Activated CD8-positive, alpha-beta T cell treated with anti-CD3 and anti-CD28 coated beads, Interleukin-2, amount 10 ng/mL, durations not matched to agents 7 days and 5 days (primary cell): Measurements from ENCODE around the gene ACER1. TPM values are rescaled to one million over a fixed set of nuclear protein-coding genes. Genes with fewer than 3 reads are reported as not detected.

Experiments
- ATAC-seq: fragments of 150-1000 bp; cut with Tn5 transposase; one replicate; pipeline ENCODE4 v1.10.0; 2021; ENCODE audit warnings: moderate library complexity
- CTCF ChIA-PET: fragments of 350-600 bp; sonication (Branson Sonifier 250); formaldehyde crosslinking; loops from one replicate; lab custom pipeline; 2021; ENCODE audit warnings: antibody characterized with exemption; lab: Charles Lee
- POLR2A ChIA-PET: fragments of 350-600 bp; sonication (Branson Sonifier 250); formaldehyde crosslinking; loops from one replicate; lab custom pipeline; 2021; ENCODE audit warnings: antibody characterized with exemption; lab: Charles Lee
- DNase-seq: peaks from one replicate; pipeline ENCODE4 v3.0.0-alpha.2; 2020
- H3K27ac Mint-ChIP-seq: one replicate; pipeline ENCODE4 v1.8.0; 2021; ENCODE audit warnings: mild to moderate bottlenecking, mixed read lengths
- H3K27me3 Mint-ChIP-seq: one replicate; pipeline ENCODE4 v1.8.0; 2021; ENCODE audit warnings: low read depth, mixed read lengths
- H3K36me3 Mint-ChIP-seq: one replicate; pipeline ENCODE4 v1.8.0; 2021; ENCODE audit warnings: low read depth, mixed read lengths
- H3K4me1 Mint-ChIP-seq: one replicate; pipeline ENCODE4 v1.8.0; 2021; ENCODE audit warnings: low read depth, mixed read lengths
- H3K4me3 Mint-ChIP-seq: one replicate; pipeline ENCODE4 v1.8.0; 2021; ENCODE audit warnings: mild to moderate bottlenecking, mixed read lengths
- H3K9me3 Mint-ChIP-seq: one replicate; pipeline ENCODE4 v1.8.0; 2022; ENCODE audit warnings: mixed read lengths; ENCODE audit not compliant: insufficient read depth
- total RNA-seq, 2 experiments: library from RNA; stranded (reverse); gene quantifications; one replicate each; pipeline ENCODE4 v1.2.3, GENCODE V29; 2021

The ACER1 gene
- total RNA-seq, 2 experiments from 2014 or later = 0.26 to 0.29 TPM

DNA sequence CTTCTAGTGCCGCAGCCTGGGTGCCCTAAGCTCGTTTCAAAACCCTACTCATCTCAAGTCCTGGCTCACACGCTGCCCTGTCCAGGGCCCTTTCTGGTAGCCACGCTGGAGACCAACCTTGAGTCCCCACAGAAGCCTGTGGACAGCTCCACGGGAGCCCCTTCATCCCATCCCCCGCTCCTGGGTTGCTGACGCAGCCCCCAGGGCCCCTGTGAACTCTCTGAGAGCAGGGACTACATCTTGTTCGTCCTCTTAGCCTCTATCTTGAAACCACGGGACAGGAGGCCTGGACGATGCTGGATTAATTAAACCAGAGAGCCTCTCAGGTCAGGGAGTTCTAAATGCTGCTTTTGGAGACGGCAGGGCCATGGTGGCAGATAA is 61.0 kb downstream of the ACER1 start:
- Mint-ChIP-seq H3K36me3 (peaks cover 23% of the 10 kb centered on the region), H3K27me3 (no peaks in the 10 kb centered on the region), H3K4me3 (no peak overlapping the region), H3K9me3 (no peaks in the 10 kb centered on the region), H3K27ac (no peak overlapping the region), H3K4me1 (peaks cover 23% of the 10 kb centered on the region)
- ATAC-seq (no peak), DNase-seq (no peak)
- POLR2A ChIA-PET = no interaction called here
- CTCF ChIA-PET = no interaction called here

DNA sequence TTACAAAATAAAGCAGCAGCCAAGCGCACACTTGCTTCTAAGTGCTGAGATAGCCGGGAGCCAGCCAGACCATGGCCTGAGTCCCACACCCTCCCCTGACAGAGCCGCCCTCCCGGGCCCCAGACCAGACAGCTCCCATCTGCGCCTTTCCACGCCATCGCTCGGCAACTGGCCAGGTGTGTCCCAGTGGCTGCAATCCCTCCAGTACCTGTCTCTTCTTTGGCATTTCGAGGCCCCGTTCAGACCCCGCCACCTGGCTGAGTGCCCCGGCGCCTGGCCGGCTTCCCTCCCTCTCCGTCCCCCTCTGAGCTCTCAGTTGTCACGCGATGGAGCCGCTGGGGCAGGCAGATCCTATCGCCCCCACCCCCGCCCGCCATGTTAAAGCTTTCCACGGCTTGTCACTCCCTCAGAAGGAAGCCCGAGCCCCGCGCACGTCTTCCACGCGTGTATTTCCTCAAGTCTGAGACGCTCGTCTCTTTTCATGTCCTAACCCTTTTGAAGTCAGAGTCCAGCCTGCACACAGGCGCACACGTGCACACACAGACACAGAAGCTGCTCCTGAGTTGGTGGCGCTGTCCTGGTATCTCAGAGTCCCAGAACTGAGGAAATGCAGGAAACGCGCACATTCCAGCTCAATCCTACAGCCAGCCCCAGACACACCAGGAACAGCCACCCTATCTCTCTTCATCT is 61.5 kb downstream of the ACER1 start:
- ChIA-PET CTCF (interaction anchor here (1.5 kb wide), 1 partner anchor 11 kb away, joined by 6 read pairs; no protein-coding TSS in a partner anchor), POLR2A (no interaction called here)
- Mint-ChIP-seq H3K9me3 (no peaks in the 10 kb centered on the region), H3K4me3 (no peak overlapping the region), H3K27ac (no peak overlapping the region), H3K36me3 (peaks cover 25% of the 10 kb centered on the region), H3K4me1 (peaks cover 17% of the 10 kb centered on the region), H3K27me3 (no peaks in the 10 kb centered on the region)
- DNase-seq (no peak), ATAC-seq (no peak)

DNA sequence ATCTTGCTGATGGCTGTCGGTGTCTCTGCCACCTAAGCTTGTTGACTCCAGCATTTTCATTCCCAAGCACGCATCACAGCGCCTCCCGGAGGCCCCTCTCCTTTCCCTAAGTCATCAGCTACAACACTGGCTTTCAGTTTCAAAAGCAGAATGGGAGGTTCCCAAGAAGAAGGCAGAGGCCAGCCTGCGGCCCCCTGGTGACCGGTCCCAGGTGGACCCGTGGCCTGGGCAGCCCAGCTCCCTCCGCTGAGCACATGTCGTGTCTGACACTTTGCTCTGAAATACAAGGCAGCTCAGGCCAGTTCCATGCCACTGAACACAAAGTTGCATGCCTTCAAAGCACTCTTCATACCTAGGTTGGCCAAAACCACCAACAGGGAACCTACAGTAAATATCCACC is 62.2 kb downstream of the ACER1 start:
- peaks cover 11% of the 10 kb centered on the region for H3K4me1 Mint-ChIP-seq
- POLR2A ChIA-PET = no interaction called here

DNA sequence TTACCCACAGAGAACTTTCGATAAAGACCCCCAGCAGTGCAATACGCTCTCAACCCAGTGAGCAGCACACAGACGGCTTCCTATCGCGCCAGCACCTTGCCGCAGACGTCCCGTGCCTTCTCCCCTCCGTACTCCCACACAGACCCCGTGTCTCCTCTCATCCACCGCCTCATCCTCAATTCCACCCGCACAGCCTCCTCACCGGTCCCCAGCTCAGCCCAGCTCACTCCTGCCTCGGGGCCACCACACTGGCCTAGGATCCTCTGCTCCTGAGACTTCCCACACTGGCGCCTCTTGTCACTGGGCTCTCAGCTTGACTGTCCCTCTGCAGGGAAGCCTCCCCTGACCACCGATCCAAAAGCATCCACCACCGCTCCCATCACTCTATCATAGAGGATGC is 62.6 kb downstream of the ACER1 start:
- Mint-ChIP-seq H3K4me1 (peaks cover 7% of the 10 kb centered on the region), H3K27ac (peak overlapping the region; percentile 55), H3K36me3 (peaks cover 28% of the 10 kb centered on the region), H3K27me3 (no peaks in the 10 kb centered on the region), H3K9me3 (no peaks in the 10 kb centered on the region), H3K4me3 (no peak overlapping the region)
- CTCF ChIA-PET = interaction anchor here (1.3 to 1.5 kb wide), 2 partner anchors 10 to 52 kb away, joined by 5 to 6 read pairs; no protein-coding TSS in a partner anchor
- DNase-seq (no peak), ATAC-seq (no peak)
- POLR2A ChIA-PET = no interaction called here

More for the DNA sequence above, 62.2 kb downstream of the ACER1 start:
- CTCF ChIA-PET = interaction anchor here (1.5 kb wide), 1 partner anchor 10 kb away, joined by 6 read pairs; no protein-coding TSS in a partner anchor
- no peak for ATAC-seq
- H3K4me3 Mint-ChIP-seq = no peak overlapping the region
- H3K36me3 Mint-ChIP-seq = peaks cover 28% of the 10 kb centered on the region
- no peaks in the 10 kb centered on the region for H3K27me3 Mint-ChIP-seq
- H3K9me3 Mint-ChIP-seq = no peaks in the 10 kb centered on the region
- DNase-seq = no peak
- H3K27ac Mint-ChIP-seq = peak overlapping the region; percentile 55

DNA sequence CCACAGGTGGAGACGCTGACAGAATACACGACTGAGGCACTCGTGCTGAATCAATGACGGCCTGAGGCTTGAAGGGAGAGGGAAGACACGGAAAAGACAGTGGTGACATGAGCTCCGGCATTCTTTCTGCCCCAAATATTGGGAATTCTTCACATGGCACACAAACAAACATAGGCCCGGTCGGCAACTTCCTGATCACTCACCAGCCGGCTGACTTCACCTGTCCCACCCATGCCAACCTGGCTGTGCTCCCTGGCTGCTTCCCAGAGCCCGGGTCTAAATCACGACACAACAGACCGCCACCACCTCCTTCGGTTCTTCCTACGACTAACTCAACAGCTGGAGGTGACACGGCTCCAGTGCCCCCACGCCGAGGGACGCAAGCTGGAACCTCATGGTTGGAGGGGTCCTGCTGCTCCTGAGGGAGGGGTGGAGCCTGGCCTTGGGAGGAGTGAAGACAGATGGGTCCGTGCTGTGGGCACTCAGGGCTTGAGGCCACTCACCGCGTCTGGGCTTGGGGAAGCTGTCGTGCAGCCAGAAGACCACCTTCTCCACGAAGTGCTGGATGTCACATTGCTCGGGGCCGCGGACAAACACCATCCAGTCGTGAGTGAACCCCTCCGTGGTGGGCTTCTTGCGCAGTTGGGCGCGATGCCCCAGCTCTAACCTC is 63.2 kb downstream of the ACER1 start:
- H3K27ac Mint-ChIP-seq = no peak overlapping the region
- H3K4me1 Mint-ChIP-seq = peaks cover 3% of the 10 kb centered on the region
- H3K9me3 Mint-ChIP-seq = no peaks in the 10 kb centered on the region
- POLR2A ChIA-PET = interaction anchor here (0.6 kb wide), 1 partner anchor 68 kb away, joined by 3 read pairs; no protein-coding TSS in a partner anchor
- H3K36me3 Mint-ChIP-seq = peaks cover 29% of the 10 kb centered on the region
- CTCF ChIA-PET = interaction anchor here (1.3 to 1.5 kb wide), 2 partner anchors 9 to 52 kb away, joined by 5 to 6 read pairs; no protein-coding TSS in a partner anchor
- ATAC-seq (no peak), DNase-seq (no peak)
- H3K4me3 Mint-ChIP-seq = no peak overlapping the region
- no peaks in the 10 kb centered on the region for H3K27me3 Mint-ChIP-seq

DNA sequence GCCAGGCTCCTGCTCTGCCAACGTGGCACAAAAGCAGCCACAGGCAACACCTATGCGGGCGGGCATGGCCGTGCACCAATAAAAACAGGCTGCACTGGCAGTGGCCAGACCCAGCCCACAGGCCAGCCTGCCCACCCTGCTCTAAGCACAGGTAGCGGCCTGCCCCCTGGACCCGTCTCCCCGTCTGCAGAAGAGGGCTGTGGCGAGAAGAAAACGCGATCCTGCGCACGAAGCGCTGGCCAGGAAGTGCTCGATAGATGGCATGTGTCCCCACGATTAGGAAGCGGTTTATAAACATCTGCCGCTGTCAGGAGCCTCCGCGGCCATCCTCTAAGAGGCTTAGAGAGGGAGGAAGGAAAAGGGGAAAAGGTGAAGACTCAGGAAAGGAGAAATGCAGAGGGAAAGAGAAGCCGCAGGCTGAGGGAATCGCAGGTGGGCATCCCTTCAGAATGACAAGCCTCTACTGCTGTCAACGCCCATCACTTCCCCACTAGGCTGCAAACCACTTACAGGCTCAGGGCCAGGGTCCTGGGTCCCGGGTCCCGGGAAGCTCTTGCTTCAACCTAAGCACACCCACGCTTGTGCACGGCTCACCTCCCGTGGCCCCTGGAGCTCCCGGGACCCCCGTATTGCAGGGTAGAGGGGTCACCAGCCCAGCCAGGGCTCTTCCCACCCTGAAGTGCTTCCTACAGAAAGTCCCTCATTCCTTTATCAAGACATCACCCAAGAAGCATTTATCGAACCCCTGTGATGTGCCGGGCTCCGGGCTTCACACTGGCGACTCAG is 64.1 kb downstream of the ACER1 start:
- no peak overlapping the region for H3K27ac Mint-ChIP-seq
- ATAC-seq (no peak), DNase-seq (no peak)
- ChIA-PET CTCF (interaction anchor here (1.3 kb wide), 1 partner anchor 51 kb away, joined by 5 read pairs; no protein-coding TSS in a partner anchor), POLR2A (no interaction called here)
- H3K36me3 Mint-ChIP-seq = peaks cover 34% of the 10 kb centered on the region
- H3K27me3 Mint-ChIP-seq = no peaks in the 10 kb centered on the region
- H3K9me3 Mint-ChIP-seq = no peaks in the 10 kb centered on the region
- no peaks in the 10 kb centered on the region for H3K4me1 Mint-ChIP-seq
- H3K4me3 Mint-ChIP-seq = no peak overlapping the region

DNA sequence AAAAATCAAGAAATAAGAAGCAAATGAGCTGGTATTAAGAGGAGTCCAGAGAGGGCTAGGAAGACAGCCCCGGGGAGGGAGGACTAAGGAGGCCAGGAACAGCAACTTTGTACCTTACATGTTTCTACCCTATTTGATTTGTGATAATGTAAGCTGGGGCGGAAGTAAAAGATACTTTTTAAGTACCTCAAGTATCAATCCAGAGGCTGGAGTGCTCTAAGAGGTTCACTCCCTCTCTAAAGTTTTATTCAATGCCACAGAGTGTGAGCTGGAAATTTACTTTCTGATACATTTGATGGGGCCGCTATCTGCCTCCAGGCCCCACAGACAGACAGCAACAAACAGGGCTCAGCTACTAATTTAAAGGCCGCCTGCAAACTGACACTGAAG is 65.0 kb downstream of the ACER1 start:
- no peaks in the 10 kb centered on the region for H3K27me3 Mint-ChIP-seq
- no peaks in the 10 kb centered on the region for H3K4me1 Mint-ChIP-seq
- ChIA-PET CTCF (interaction anchor here (3.0 kb wide), 1 partner anchor 50 kb away, joined by 9 read pairs; no protein-coding TSS in a partner anchor), POLR2A (interaction anchor here (0.7 kb wide), 1 partner anchor 8 kb away, joined by 3 read pairs; no protein-coding TSS in a partner anchor)
- H3K27ac Mint-ChIP-seq = no peak overlapping the region
- DNase-seq (no peak), ATAC-seq (no peak)
- H3K36me3 Mint-ChIP-seq = peaks cover 37% of the 10 kb centered on the region
- no peaks in the 10 kb centered on the region for H3K9me3 Mint-ChIP-seq
- H3K4me3 Mint-ChIP-seq = no peak overlapping the region

DNA sequence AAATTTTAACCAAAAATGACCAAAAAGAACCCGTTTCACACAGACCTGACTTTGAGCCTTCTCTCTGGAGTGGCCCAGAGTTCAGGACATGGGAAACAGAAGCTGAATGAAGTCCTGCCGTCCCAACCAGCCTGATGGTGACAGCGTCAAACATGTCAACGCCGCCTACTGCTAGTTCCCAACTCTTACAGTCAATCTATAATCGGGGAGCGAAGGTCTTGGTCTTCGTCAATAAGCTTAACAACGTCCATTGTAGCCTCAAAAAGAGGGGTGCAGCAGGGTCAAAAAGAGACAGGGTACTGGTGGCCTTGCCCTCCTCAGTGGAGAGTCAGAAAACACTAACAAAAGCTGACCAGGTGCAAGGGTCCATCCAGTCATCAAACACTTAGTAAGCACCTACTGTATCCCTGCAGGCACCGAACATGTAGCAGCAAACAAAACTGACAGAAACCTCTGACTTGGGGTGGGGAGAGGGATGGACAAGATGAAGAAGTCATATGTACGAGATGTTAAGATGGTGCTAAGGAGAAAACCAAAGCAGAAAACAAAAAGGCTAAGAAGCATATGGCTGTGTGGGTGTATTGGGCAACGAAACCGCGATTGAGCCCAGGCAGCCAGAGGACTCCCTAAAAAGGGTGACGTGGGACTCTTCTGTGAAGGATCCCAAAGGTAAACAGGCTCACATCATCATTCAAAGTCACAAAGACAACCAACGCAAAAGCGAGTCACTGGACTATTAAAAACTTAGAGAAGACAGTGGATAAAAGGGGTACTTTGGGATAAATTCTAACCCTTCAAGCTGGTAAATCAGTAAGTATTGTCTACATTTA is 65.6 kb downstream of the ACER1 start:
- ChIA-PET CTCF (interaction anchor here (3.0 kb wide), 1 partner anchor 49 kb away, joined by 9 read pairs; no protein-coding TSS in a partner anchor), POLR2A (interaction anchor here (0.7 kb wide), 1 partner anchor 9 kb away, joined by 3 read pairs; no protein-coding TSS in a partner anchor)
- DNase-seq (no peak), ATAC-seq (no peak)
- Mint-ChIP-seq H3K27me3 (no peaks in the 10 kb centered on the region), H3K9me3 (no peaks in the 10 kb centered on the region), H3K4me1 (no peaks in the 10 kb centered on the region), H3K36me3 (peaks cover 40% of the 10 kb centered on the region), H3K27ac (no peak overlapping the region), H3K4me3 (no peak overlapping the region)

DNA sequence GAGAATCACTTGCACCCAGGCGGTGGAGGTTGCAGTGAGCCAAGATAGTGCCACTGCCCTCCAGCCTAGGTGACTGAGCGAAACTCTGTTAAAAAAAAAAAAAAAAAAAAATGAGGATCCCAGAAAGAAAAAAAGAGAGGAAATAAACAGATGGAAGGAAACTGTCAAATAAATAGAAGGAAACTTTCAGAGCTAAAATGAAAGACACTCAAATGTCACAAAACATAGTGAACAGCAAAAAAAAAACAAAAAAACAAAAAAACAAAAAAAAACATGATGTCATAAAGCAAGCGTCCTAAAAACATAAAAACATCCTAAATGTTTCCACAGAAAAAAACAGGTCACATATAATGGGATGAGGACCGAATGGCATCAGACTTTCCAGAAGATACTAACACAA is 68.6 kb downstream of the ACER1 start:
- no peak overlapping the region for H3K4me3 Mint-ChIP-seq
- no peaks in the 10 kb centered on the region for H3K27me3 Mint-ChIP-seq
- DNase-seq = no peak
- ChIA-PET CTCF (interaction anchor here (1.2 kb wide), 2 partner anchors 35 to 46 kb away, joined by 3 read pairs; no protein-coding TSS in a partner anchor), POLR2A (interaction anchor here (0.7 kb wide), 1 partner anchor 909 kb away, joined by 3 read pairs; no protein-coding TSS in a partner anchor)
- no peaks in the 10 kb centered on the region for H3K9me3 Mint-ChIP-seq
- H3K36me3 Mint-ChIP-seq = peaks cover 45% of the 10 kb centered on the region
- ATAC-seq = no peak
- no peak overlapping the region for H3K27ac Mint-ChIP-seq
- H3K4me1 Mint-ChIP-seq = peaks cover 19% of the 10 kb centered on the region

DNA sequence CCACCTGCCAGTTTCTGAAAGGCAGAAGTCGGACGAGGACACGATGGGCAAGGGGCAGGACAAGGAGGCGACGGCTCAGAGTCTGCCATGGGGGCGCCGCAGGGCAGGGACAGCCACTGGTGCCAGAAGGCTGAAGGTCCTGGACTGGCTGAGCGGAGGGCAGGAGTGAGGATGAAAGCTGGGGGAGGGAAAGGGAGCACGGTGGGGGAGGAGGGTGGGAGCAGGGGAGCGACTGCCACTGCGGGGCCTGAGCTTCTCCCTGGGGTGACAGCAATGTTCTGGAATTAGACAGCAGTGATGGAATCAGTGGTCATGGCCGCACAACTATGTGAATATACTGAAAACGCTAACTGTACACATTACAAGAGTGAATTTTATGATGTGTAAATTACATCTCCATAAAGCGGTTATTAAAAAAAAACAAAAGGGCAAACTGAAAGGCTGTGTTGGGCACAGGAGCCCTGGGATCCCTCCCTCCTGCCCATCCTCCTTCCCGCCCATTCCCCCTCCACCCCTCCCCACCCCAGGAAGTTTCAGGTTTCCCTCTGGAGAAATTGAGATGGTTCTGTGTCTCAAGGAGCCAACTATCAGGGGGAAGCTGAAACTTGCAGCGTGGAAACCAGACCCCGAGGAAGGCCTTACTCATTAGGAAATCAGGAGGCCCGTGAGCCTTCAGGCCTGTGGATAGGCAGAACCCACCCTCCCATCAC is 69.5 kb downstream of the ACER1 start:
- ATAC-seq = no peak
- peaks cover 49% of the 10 kb centered on the region for H3K36me3 Mint-ChIP-seq

More for the DNA sequence above, 69.5 kb downstream of the ACER1 start:
- CTCF ChIA-PET = interaction anchor here (1.2 kb wide), 2 partner anchors 36 to 46 kb away, joined by 3 read pairs; no protein-coding TSS in a partner anchor
- no peak overlapping the region for H3K4me3 Mint-ChIP-seq
- H3K4me1 Mint-ChIP-seq = peaks cover 19% of the 10 kb centered on the region
- no peak overlapping the region for H3K27ac Mint-ChIP-seq
- no peaks in the 10 kb centered on the region for H3K9me3 Mint-ChIP-seq
- no peak for DNase-seq
- POLR2A ChIA-PET = interaction anchor here (0.5 to 0.7 kb wide), 2 partner anchors 228 to 910 kb away, joined by 3 read pairs; no protein-coding TSS in a partner anchor
- H3K27me3 Mint-ChIP-seq = no peaks in the 10 kb centered on the region
